Karpas-422 (cell line): ENCODE results near the gene SLC9C1. TPM values are rescaled to one million over a fixed set of nuclear protein-coding genes. Genes with fewer than 3 reads are reported as not detected.

ENCODE experiments used
- DNase-seq: peaks from one replicate; pipeline ENCODE4 v3.0.0-alpha.2; 2015
- H2AFZ ChIP-seq: fragments of 200-600 bp; sonication (generic); 2 replicates; pipeline ENCODE4 v1.6.1; 2014; ENCODE audit warnings: antibody characterized with exemption, low read length, mixed read lengths
- H3K27ac ChIP-seq: fragments of 200-600 bp; sonication (generic); 2 replicates; pipeline ENCODE4 v1.5.1; 2014; ENCODE audit warnings: mild to moderate bottlenecking, low read length, moderate library complexity
- H3K27me3 ChIP-seq: fragments of 200-600 bp; sonication (generic); 2 replicates; pipeline ENCODE4 v1.6.1; 2014; ENCODE audit warnings: low read length, mixed read lengths
- H3K36me3 ChIP-seq: fragments of 200-600 bp; sonication (generic); 2 replicates; pipeline ENCODE4 v1.6.1; 2014; ENCODE audit warnings: low read length, mixed read lengths; ENCODE audit not compliant: insufficient read depth
- H3K4me1 ChIP-seq: fragments of 200-600 bp; sonication (generic); 2 replicates; pipeline ENCODE4 v1.6.1; 2014; ENCODE audit warnings: mild to moderate bottlenecking, low read length, mixed read lengths
- H3K4me2 ChIP-seq: fragments of 200-600 bp; sonication (generic); 2 replicates; pipeline ENCODE4 v1.6.1; 2014; ENCODE audit warnings: low read length, low read depth, mild to moderate bottlenecking; ENCODE audit not compliant: poor library complexity, severe bottlenecking
- H3K4me3 ChIP-seq: fragments of 200-600 bp; sonication (generic); 2 replicates; pipeline ENCODE4 v1.5.1; 2014; ENCODE audit warnings: mild to moderate bottlenecking, antibody characterized with exemption, low read length, mixed read lengths
- H3K79me2 ChIP-seq: fragments of 200-600 bp; sonication (generic); 2 replicates; pipeline ENCODE4 v1.6.1; 2014; ENCODE audit warnings: mild to moderate bottlenecking, low read length, mixed read lengths
- H3K9ac ChIP-seq: fragments of 200-600 bp; sonication (generic); 2 replicates; pipeline ENCODE4 v1.6.0; 2014; ENCODE audit warnings: low read length
- H3K9me2 ChIP-seq: fragments of 200-600 bp; sonication (generic), shearing (Covaris generic); replicated peaks from 2 replicates; pipeline ENCODE4 v1.6.0; 2014; ENCODE audit warnings: mild to moderate bottlenecking, low read length, moderate library complexity; ENCODE audit not compliant: insufficient read depth
- H3K9me3 ChIP-seq: fragments of 300-700, 200-600 bp; sonication (generic); 2 replicates; pipeline ENCODE4 v1.6.1; 2014; ENCODE audit warnings: low read length, mixed read lengths
- H4K20me1 ChIP-seq: fragments of 200-600 bp; sonication (generic); 2 replicates; pipeline ENCODE4 v1.6.1; 2014; ENCODE audit warnings: mild to moderate bottlenecking, antibody characterized with exemption, low read length, low read depth; ENCODE audit not compliant: insufficient read depth
- total RNA-seq: library from RNA; depleted of rRNA; stranded (reverse); fragments of >200 nt; shearing (Covaris generic); gene quantifications from 2 replicates; pipeline ENCODE4 v1.2.3, GENCODE V29; 2014; ENCODE audit warnings: low replicate concordance

SLC9C1 gene
- total RNA-seq, 1 experiment from 2014 or later, result 1.1 TPM

DNA sequence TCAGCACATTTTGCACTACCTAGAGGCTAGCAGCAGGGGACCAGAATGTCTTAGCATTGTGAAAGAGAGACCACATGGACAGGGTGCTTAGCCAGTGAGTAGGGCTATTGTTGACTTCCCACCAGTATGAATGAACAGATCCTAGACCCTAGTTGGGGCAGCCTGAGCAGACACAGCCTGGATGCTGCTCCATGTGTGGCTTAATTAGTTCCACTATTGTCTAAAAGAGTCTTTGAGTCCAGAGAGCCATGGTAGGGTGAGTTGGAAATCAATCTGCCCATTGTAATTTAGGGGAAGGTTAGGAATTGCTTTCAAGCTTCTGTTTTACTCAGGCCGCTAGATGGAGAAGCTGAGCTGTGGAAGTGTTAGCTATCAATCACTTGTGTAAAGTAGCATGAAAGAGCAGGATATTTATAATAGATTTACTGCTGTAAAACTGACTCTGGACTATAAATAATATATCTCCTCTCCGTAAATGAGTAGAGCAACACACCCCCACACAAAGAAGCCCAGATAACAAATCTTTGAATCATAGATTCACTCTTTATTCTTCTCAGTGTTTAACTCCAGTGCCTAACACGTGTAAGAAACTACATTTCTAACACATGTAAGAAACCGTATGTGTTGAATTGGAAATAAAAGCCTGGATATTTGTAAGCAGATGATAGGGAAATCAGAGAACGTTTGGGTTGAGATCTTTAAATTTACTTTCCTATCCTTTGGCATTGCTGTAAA lies 156.9 kb downstream of the SLC9C1 start:
- Histone ChIP-seq H3K79me2 (peaks cover 10% of the 10 kb centered on the region), H3K4me2 (peak overlapping the region; percentile 91), H3K27ac (peak overlapping the region; percentile 99), H3K27me3 (no peaks in the 10 kb centered on the region), H2AFZ (peak overlapping the region; percentile 77), H3K9me3 (no peaks in the 10 kb centered on the region), H3K9ac (peak overlapping the region; percentile 57), H3K9me2 (no peaks in the 10 kb centered on the region), H3K36me3 (no peaks in the 10 kb centered on the region), H3K4me3 (peak overlapping the region; percentile 46), H4K20me1 (no peaks in the 10 kb centered on the region), H3K4me1 (peaks cover 61% of the 10 kb centered on the region)
- peak; percentile 89 for DNase-seq

DNA sequence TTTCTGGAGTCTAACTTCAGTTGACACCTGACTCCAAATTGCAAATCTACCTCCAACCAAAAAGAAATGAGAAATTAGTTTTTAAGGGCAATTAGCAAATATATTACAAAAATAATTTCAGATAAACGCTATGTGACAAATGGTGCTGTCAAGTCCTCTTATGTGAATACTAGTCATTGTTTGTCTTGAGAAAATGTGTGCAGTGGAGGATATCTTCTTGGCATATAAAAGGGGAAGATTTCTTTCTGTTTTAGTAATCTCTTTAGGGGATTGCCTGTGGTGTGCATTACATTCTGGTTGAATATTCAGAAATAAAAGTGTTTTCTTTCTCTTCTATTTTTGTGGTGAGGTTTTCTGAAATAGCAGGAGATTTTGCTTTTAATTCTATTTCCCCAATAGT lies 158.0 kb downstream of the SLC9C1 start:
- H4K20me1 ChIP-seq, result no peaks in the 10 kb centered on the region
- peak overlapping the region; percentile 99 for H3K27ac ChIP-seq
- no peaks in the 10 kb centered on the region for H3K9me3 ChIP-seq
- H3K4me2 ChIP-seq, result peak overlapping the region; percentile 91
- peaks cover 72% of the 10 kb centered on the region for H3K4me1 ChIP-seq
- no peaks in the 10 kb centered on the region for H3K9me2 ChIP-seq
- peak; percentile 77 for DNase-seq
- peak overlapping the region; percentile 25; the same call in 1 of the 2 replicates for H2AFZ ChIP-seq
- H3K9ac ChIP-seq, result peak overlapping the region; percentile 57
- no peaks in the 10 kb centered on the region for H3K27me3 ChIP-seq
- peak overlapping the region; percentile 22 for H3K4me3 ChIP-seq
- H3K79me2 ChIP-seq, result peaks cover 14% of the 10 kb centered on the region
- H3K36me3 ChIP-seq, result no peaks in the 10 kb centered on the region

DNA sequence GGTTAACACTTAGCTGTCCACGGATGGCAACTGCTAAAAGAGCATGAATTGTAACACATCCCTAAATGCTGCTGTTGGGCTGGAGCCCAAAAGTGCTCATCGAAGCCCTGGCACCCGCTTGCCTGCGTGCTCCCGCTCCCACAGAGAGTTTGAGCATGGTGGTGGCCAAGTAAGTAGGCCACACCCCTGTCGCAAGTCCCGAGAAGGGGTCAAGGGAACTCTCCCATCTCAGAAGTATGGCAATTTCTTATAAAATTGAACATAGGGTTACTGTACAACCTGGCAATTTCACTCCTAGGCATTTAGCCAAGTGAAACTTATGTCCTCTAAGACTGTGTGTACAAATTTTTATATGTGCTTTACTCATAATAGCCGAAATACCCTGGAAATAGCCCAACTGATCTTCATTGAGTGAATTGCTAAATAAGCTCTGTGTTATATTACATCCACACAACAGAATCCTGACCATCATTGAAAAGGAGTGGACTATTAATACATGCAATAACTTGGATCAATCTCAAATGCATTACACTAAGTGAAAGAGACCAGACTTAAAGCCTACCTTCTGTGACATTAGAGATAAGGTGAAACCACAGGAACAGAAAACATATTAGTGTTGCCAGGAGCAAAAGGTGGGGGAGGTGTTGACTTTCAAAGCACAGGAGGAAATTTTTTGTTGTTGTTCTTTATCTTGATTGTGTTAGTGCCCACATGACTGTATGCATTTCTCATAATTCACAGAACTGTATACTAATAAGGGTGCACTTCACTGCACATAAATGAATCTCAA lies 159.5 kb downstream of the SLC9C1 start:
- no peak for DNase-seq
- H3K36me3 ChIP-seq, result no peaks in the 10 kb centered on the region
- no peaks in the 10 kb centered on the region for H3K9me3 ChIP-seq
- H3K9ac ChIP-seq, result peak overlapping the region; percentile 92
- no peaks in the 10 kb centered on the region for H3K9me2 ChIP-seq
- no peaks in the 10 kb centered on the region for H3K27me3 ChIP-seq
- H3K27ac ChIP-seq, result peak overlapping the region; percentile 99
- H3K4me1 ChIP-seq, result peaks cover 87% of the 10 kb centered on the region
- H4K20me1 ChIP-seq, result no peaks in the 10 kb centered on the region
- H3K4me2 ChIP-seq, result peak overlapping the region; percentile 91
- peaks cover 19% of the 10 kb centered on the region for H3K79me2 ChIP-seq
- H3K4me3 ChIP-seq, result peak overlapping the region; percentile 80; the same call in 1 of the 2 replicates
- no peak overlapping the region for H2AFZ ChIP-seq

GRCh38 chr3:112133626-112134334 lies 160.2 kb downstream of the SLC9C1 start:
- peaks cover 19% of the 10 kb centered on the region for H3K79me2 ChIP-seq

DNA sequence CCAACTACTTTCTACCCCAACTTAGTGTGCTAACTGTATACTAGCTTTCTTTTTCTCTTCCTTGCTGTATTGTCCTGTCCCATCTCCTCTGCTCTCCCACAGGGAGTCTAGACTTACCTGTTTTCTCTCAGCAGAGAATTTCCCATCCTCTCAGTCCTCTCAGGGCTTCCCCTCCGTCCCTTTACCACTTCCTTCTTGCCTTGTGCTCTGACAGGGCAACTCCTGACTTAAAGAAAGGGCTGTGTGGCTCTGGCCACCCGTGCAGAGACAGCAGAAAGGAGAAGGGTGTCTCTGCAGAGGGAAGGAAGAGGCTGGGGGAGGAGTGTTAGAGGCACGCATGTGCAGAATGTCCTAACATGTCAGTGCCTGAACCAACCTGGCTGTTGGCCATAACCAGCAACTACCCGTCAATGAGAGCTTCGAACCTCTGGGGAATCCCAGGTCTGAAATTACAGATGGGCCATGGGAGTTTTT lies 161.0 kb downstream of the SLC9C1 start, which contains the start of gene GCSAM:
GCSAM (minus strand) TSS at position 274 of the 474 bp plus-strand sequence; CDS start at position 146, 128 bp downstream.
- no peaks in the 10 kb centered on the region for H3K27me3 ChIP-seq
- H3K27ac ChIP-seq, result peak within 1 kb of the TSS; percentile 99
- H3K9ac ChIP-seq, result peak within 1 kb of the TSS; percentile 92
- H3K9me3 ChIP-seq, result no peaks in the 10 kb centered on the region
- H3K9me2 ChIP-seq, result no peaks in the 10 kb centered on the region
- H3K36me3 ChIP-seq, result peaks cover 4% of the 10 kb centered on the region; the same call in 1 of the 2 replicates
- peaks cover 95% of the 10 kb centered on the region for H3K4me1 ChIP-seq
- H3K4me2 ChIP-seq, result peak within 1 kb of the TSS; percentile 91
- H3K4me3 ChIP-seq, result peak within 1 kb of the TSS; percentile 80
- H2AFZ ChIP-seq, result no peak within 1 kb of the TSS
- no peaks in the 10 kb centered on the region for H4K20me1 ChIP-seq
- peaks cover 24% of the 10 kb centered on the region for H3K79me2 ChIP-seq
- peak; percentile 93 for DNase-seq

More at GRCh38 chr3:112133626-112134334, 160.2 kb downstream of the SLC9C1 start:
- peak overlapping the region; percentile 99 for H3K27ac ChIP-seq
- H3K4me2 ChIP-seq, result peak overlapping the region; percentile 91
- no peaks in the 10 kb centered on the region for H3K27me3 ChIP-seq
- no peaks in the 10 kb centered on the region for H3K9me3 ChIP-seq
- H4K20me1 ChIP-seq, result no peaks in the 10 kb centered on the region
- H2AFZ ChIP-seq, result no peak overlapping the region
- H3K9me2 ChIP-seq, result no peaks in the 10 kb centered on the region
- H3K9ac ChIP-seq, result peak overlapping the region; percentile 92
- H3K36me3 ChIP-seq, result no peaks in the 10 kb centered on the region
- DNase-seq, result peak; percentile 76
- H3K4me1 ChIP-seq, result peaks cover 95% of the 10 kb centered on the region
- H3K4me3 ChIP-seq, result peak overlapping the region; percentile 80

DNA sequence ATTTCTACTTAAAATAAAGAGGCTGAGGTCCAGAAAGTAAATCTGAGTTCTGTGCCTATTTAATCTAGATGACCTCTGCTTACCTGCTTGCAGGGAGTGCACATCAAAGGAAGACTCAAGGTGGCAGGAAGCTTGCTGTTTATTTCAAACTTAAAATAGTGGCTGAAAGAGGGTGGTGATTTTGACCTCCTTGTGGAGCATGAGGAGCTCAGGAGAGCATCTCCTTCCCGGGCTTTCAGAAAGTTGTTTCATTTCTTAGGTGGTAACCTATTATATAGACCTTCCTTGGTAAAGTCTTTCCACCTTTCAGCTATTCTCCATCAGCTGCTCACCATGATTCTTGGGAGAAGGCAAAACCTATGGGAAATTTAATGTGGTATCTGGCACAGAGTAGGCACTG lies 161.5 kb downstream of the SLC9C1 start:
- H3K9ac ChIP-seq, result peak overlapping the region; percentile 92
- no peak overlapping the region for H2AFZ ChIP-seq
- peaks cover 7% of the 10 kb centered on the region; the same call in 1 of the 2 replicates for H3K36me3 ChIP-seq
- peak overlapping the region; percentile 99 for H3K27ac ChIP-seq
- peaks cover 95% of the 10 kb centered on the region for H3K4me1 ChIP-seq
- peak; percentile 67 for DNase-seq
- H3K9me3 ChIP-seq, result no peaks in the 10 kb centered on the region
- H3K4me3 ChIP-seq, result peak overlapping the region; percentile 80
- no peaks in the 10 kb centered on the region for H3K9me2 ChIP-seq
- H4K20me1 ChIP-seq, result no peaks in the 10 kb centered on the region
- H3K79me2 ChIP-seq, result peaks cover 28% of the 10 kb centered on the region
- H3K4me2 ChIP-seq, result peak overlapping the region; percentile 91
- no peaks in the 10 kb centered on the region for H3K27me3 ChIP-seq

DNA sequence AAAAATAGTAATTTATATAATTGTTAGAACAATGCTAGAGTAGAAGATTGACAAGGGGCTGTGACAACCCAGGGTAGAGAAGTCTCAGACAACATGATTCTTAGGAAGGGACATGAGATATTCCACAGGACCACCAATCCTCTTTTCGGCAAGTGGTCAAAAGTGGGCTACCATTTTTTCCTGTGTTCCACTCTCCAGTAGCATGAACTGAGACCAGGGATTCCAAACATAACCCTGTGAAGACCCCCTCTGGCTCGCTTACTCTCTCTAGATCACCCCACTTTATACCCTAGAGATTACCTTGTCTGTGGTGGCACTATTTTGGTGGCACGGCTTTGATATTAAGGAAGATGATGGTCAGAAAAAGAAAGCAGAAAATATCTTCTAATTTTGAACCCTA lies 161.9 kb downstream of the SLC9C1 start:
- H3K9ac ChIP-seq, result peak overlapping the region; percentile 92

More for the DNA sequence above, 161.9 kb downstream of the SLC9C1 start:
- Histone ChIP-seq H3K4me2 (peak overlapping the region; percentile 91), H4K20me1 (no peaks in the 10 kb centered on the region), H2AFZ (no peak overlapping the region), H3K79me2 (peaks cover 30% of the 10 kb centered on the region), H3K4me3 (peak overlapping the region; percentile 80), H3K36me3 (peaks cover 7% of the 10 kb centered on the region; the same call in 1 of the 2 replicates), H3K27me3 (no peaks in the 10 kb centered on the region), H3K9me3 (no peaks in the 10 kb centered on the region), H3K27ac (peak overlapping the region; percentile 99), H3K4me1 (peaks cover 95% of the 10 kb centered on the region), H3K9me2 (no peaks in the 10 kb centered on the region)
- peak; percentile 59 for DNase-seq
